HL-60 (cell line): ENCODE data around the gene IQGAP2.

Source experiments
- DNase-seq, 2 experiments: peaks; one replicate each; pipeline ENCODE4 v3.0.0-alpha.2; 2010 to 2020; ENCODE audit warnings: low read depth in 1 of 2, low spot score in 1 of 2
- H3K27ac ChIP-seq: fragments of 250-450 bp; sonication (Bioruptor Pico); replicated peaks from 2 replicates; pipeline ENCODE4 v1.5.1; 2020; ENCODE audit warnings: mild to moderate bottlenecking, moderate library complexity
- H3K27me3 ChIP-seq: fragments of 250-450 bp; sonication (Bioruptor Pico); 2 replicates; pipeline ENCODE4 v1.5.1; 2021; ENCODE audit warnings: mild to moderate bottlenecking, moderate library complexity; ENCODE audit not compliant: insufficient read depth, poor library complexity, severe bottlenecking
- H3K4me3 ChIP-seq: replicated peaks from 2 replicates; pipeline ENCODE4 v1.5.1; 2011; ENCODE audit warnings: mild to moderate bottlenecking, control low read depth, low read length; ENCODE audit not compliant: insufficient read depth
- GABPA ChIP-seq: IDR thresholded peaks from 2 replicates; pipeline ENCODE4 v1.6.1; 2012; ENCODE audit warnings: low read depth
- POLR2AphosphoS5 ChIP-seq: IDR thresholded peaks from 2 replicates; pipeline ENCODE4 v1.6.1; 2012; ENCODE audit warnings: low read depth
- SPI1 ChIP-seq: IDR thresholded peaks from 2 replicates; pipeline ENCODE4 v1.6.1; 2012; ENCODE audit warnings: low read depth, mild to moderate bottlenecking, borderline replicate concordance
- TF ChIP-seq, protein P1 (sequence below): IDR thresholded peaks from 2 replicates; pipeline ENCODE4 v1.6.1; 2012; ENCODE audit warnings: low read depth; ENCODE audit not compliant: insufficient replicate concordance
- TF ChIP-seq, protein P2 (sequence below): IDR thresholded peaks from one replicate; pipeline ENCODE4 v1.5.1; 2011; ENCODE audit warnings: low read length, control low read depth, inconsistent platforms; ENCODE audit not compliant: insufficient read depth

Gene IQGAP2

DNA sequence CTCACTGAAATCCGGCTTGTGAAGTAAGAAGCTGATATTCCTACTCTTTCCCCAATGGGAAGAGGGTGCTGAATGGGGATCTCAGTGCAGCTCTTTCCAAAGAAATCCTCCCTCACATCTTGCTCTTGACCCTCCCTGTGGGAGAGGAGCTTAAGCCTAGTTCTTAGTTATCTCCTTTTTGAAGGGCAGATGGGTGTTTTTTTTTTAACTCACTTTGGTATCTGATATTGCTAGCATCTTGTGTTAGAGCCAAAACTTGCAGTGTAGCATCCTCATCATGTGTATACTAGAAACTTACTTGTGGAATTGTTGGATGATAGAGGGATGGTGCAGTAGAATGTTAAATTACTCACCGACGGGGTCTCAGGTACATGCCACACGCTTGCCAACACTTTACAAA, 129.9 kb downstream of the IQGAP2 start:
- H3K27ac ChIP-seq = no peak overlapping the region
- no peak for TF ChIP-seq POLR2AphosphoS5
- TF ChIP-seq, protein P1, sequence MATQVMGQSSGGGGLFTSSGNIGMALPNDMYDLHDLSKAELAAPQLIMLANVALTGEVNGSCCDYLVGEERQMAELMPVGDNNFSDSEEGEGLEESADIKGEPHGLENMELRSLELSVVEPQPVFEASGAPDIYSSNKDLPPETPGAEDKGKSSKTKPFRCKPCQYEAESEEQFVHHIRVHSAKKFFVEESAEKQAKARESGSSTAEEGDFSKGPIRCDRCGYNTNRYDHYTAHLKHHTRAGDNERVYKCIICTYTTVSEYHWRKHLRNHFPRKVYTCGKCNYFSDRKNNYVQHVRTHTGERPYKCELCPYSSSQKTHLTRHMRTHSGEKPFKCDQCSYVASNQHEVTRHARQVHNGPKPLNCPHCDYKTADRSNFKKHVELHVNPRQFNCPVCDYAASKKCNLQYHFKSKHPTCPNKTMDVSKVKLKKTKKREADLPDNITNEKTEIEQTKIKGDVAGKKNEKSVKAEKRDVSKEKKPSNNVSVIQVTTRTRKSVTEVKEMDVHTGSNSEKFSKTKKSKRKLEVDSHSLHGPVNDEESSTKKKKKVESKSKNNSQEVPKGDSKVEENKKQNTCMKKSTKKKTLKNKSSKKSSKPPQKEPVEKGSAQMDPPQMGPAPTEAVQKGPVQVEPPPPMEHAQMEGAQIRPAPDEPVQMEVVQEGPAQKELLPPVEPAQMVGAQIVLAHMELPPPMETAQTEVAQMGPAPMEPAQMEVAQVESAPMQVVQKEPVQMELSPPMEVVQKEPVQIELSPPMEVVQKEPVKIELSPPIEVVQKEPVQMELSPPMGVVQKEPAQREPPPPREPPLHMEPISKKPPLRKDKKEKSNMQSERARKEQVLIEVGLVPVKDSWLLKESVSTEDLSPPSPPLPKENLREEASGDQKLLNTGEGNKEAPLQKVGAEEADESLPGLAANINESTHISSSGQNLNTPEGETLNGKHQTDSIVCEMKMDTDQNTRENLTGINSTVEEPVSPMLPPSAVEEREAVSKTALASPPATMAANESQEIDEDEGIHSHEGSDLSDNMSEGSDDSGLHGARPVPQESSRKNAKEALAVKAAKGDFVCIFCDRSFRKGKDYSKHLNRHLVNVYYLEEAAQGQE = no peak
- TF ChIP-seq, protein P2, sequence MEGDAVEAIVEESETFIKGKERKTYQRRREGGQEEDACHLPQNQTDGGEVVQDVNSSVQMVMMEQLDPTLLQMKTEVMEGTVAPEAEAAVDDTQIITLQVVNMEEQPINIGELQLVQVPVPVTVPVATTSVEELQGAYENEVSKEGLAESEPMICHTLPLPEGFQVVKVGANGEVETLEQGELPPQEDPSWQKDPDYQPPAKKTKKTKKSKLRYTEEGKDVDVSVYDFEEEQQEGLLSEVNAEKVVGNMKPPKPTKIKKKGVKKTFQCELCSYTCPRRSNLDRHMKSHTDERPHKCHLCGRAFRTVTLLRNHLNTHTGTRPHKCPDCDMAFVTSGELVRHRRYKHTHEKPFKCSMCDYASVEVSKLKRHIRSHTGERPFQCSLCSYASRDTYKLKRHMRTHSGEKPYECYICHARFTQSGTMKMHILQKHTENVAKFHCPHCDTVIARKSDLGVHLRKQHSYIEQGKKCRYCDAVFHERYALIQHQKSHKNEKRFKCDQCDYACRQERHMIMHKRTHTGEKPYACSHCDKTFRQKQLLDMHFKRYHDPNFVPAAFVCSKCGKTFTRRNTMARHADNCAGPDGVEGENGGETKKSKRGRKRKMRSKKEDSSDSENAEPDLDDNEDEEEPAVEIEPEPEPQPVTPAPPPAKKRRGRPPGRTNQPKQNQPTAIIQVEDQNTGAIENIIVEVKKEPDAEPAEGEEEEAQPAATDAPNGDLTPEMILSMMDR = no peak
- no peak for TF ChIP-seq GABPA
- no peak for TF ChIP-seq SPI1
- H3K27me3 ChIP-seq = no peaks in the 10 kb centered on the region
- no peak for DNase-seq
- H3K4me3 ChIP-seq = no peak overlapping the region

DNA sequence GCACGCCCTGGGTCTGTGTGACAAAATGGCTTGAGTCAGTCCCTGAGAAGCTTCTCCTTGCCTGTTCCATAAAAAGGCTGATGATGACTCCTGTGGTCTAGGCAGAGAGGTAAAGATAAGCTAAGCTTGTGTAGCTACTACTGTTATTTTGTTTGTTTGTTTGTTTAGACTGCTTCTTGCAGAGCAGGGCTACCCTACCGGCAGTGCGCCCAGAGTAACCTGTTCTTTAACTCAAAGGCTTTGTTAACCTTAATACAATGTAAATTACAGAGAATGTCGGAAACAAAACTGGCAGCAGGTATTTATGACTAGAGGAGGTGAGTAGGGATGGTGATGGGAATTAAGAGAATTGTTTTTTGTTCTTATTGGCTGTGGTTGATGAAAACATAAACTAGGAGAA, 132.5 kb downstream of the IQGAP2 start:
- Histone ChIP-seq H3K4me3 (no peak overlapping the region), H3K27me3 (no peaks in the 10 kb centered on the region), H3K27ac (no peak overlapping the region)
- DNase-seq = no peak
- TF ChIP-seq SPI1 (no peak), GABPA (no peak), POLR2AphosphoS5 (no peak)
- TF ChIP-seq, protein P2 = no peak
- TF ChIP-seq, protein P1 = no peak

DNA sequence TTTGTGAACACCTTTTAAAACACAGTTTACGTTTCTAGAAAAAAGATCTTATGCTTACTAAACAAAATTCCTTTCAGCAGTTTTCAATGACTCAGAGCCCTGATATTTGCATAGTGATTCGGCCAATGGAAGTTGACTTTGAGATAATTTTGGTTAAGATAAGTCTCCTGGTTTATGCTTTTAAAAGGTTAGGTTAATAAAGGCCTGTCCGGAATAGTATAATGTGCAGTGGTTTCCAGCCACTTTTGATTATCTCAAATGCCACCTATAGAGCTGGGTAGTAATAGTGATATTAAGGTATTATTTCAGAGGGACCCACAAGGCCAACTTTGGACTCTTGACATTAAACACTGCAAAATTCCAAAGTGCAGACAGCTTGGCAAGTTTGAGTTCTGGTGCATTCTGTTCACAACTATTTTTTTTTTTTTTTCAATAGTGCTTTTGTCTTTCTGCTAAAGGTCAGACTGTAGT, 134.0 kb downstream of the IQGAP2 start:
- H3K27me3 ChIP-seq = no peaks in the 10 kb centered on the region
- no peak for DNase-seq
- H3K27ac ChIP-seq = no peak overlapping the region
- H3K4me3 ChIP-seq = no peak overlapping the region
- TF ChIP-seq, protein P1 = no peak
- TF ChIP-seq POLR2AphosphoS5 = no peak
- TF ChIP-seq GABPA = no peak
- no peak for TF ChIP-seq SPI1
- TF ChIP-seq, protein P2 = no peak
